ENCODE measurements around the gene SCCPDH. TPM values are rescaled to one million over a fixed set of nuclear protein-coding genes. Genes with fewer than 3 reads are reported as not detected.

SCCPDH gene
- total and polyA plus RNA-seq, 10 donors: 6.8 to 15.8 (median 13.0) TPM

GRCh38 chr1:246779561-246780175 lies 55.5 kb downstream of the SCCPDH start:
- no peak for DNase-seq
- Histone ChIP-seq H3K27ac (no peak overlapping the region), H3K27me3 (replicated peaks in 1 of 7) (peaks cover 0 to 4% (median 0%) of the 10 kb centered on the region in 7 donors), H3K36me3 (peaks cover 0 to 56% (median 7%) of the 10 kb centered on the region in 6 donors), H3K9me3 (no peaks in the 10 kb centered on the region), H3K4me1 (peaks cover 0 to 17% (median 3%) of the 10 kb centered on the region in 6 donors), H3K4me3 (no peak overlapping the region)
- 84 to 94% (median 90%) methylated on average over 13 of the region's 13 CpGs for WGBS, 5 donors
- intact Hi-C loops (cut with DNase I; ENCODE audit: low total_unique reads): no loop called here
- TF ChIP-seq POLR2AphosphoS5 (IDR thresholded peaks at IDR 0.05) (no peak), CTCF (IDR thresholded peaks at IDR 0.05 in 8 of 11, conservative IDR thresholded peaks at IDR 0.05 in 3 of 11) (no peak), POLR2A (IDR thresholded peaks at IDR 0.05) (no peak)

- WGBS, 5 donors: 93 to 97% (median 95%) methylated on average over 9 of the region's 9 CpGs
- no peaks in the 10 kb centered on the region for H3K9me3 ChIP-seq
- no peak overlapping the region for H3K4me3 ChIP-seq
- intact Hi-C loops (cut with DNase I; ENCODE audit: low total_unique reads): no loop called here
- DNase-seq: no peak
- H3K27me3 ChIP-seq (replicated peaks in 1 of 7): peaks cover 0 to 6% (median 0%) of the 10 kb centered on the region in 7 donors
- H3K27ac ChIP-seq: no peak overlapping the region
- TF ChIP-seq POLR2AphosphoS5 (IDR thresholded peaks at IDR 0.05) (no peak), POLR2A (IDR thresholded peaks at IDR 0.05) (no peak)
- H3K4me1 ChIP-seq: peaks cover 0 to 23% (median 9%) of the 10 kb centered on the region in 6 donors
- peaks cover 0 to 50% (median 7%) of the 10 kb centered on the region in 6 donors for H3K36me3 ChIP-seq
Observed at GRCh38 chr1:246780264-246780663, 56.1 kb downstream of the SCCPDH start.

GRCh38 chr1:246781212-246781611 lies 57.0 kb downstream of the SCCPDH start:
- intact Hi-C loops (cut with DNase I; ENCODE audit: low total_unique reads): no loop called here
- Histone ChIP-seq H3K27ac (no peak overlapping the region), H3K4me1 (peaks cover 0 to 25% (median 10%) of the 10 kb centered on the region in 6 donors), H3K9me3 (no peaks in the 10 kb centered on the region), H3K36me3 (peaks cover 0 to 40% (median 4%) of the 10 kb centered on the region in 6 donors), H3K4me3 (no peak overlapping the region), H3K27me3 (replicated peaks in 1 of 7) (peaks cover 0 to 6% (median 0%) of the 10 kb centered on the region in 7 donors)
- 95 to 98% (median 97%) methylated on average over 7 of the region's 7 CpGs for WGBS, 5 donors
- TF ChIP-seq CTCF (IDR thresholded peaks at IDR 0.05 in 8 of 11, conservative IDR thresholded peaks at IDR 0.05 in 3 of 11) (no peak), POLR2AphosphoS5 (IDR thresholded peaks at IDR 0.05) (no peak), POLR2A (IDR thresholded peaks at IDR 0.05) (no peak)
- no peak for DNase-seq

GRCh38 chr1:246782120-246782900 lies 58.1 kb downstream of the SCCPDH start:
- intact Hi-C loops (cut with DNase I; ENCODE audit: low total_unique reads): no loop called here

More at GRCh38 chr1:246782120-246782900, 58.1 kb downstream of the SCCPDH start:
- no peak for DNase-seq
- Histone ChIP-seq H3K4me1 (peaks cover 0 to 25% (median 10%) of the 10 kb centered on the region in 6 donors), H3K27ac (no peak overlapping the region), H3K9me3 (no peaks in the 10 kb centered on the region), H3K27me3 (replicated peaks in 1 of 7) (peaks cover 0 to 6% (median 0%) of the 10 kb centered on the region in 7 donors), H3K36me3 (peaks cover 0 to 29% (median 0%) of the 10 kb centered on the region in 6 donors), H3K4me3 (no peak overlapping the region)
- TF ChIP-seq POLR2A (IDR thresholded peaks at IDR 0.05): no peak
- no peak for TF ChIP-seq POLR2AphosphoS5 (IDR thresholded peaks at IDR 0.05)
- no peak for TF ChIP-seq CTCF (IDR thresholded peaks at IDR 0.05 in 8 of 11, conservative IDR thresholded peaks at IDR 0.05 in 3 of 11)
- WGBS, 5 donors: 24 to 58% (median 30%) methylated on average over 11 to 16 of the region's 16 CpGs
